Thyroid gland (tissue), 4 donors: Measurements from ENCODE around the gene SOCS7. TPM values are rescaled to one million over a fixed set of nuclear protein-coding genes. Genes with fewer than 3 reads are reported as not detected.
A peak's percentile ranks its signal among the peaks of the same experiment; 100 is the strongest.

Experiments
- DNase-seq, 2 donors: peaks; one replicate each; pipeline ENCODE4 v3.0.0-alpha.2; 2019
- H3K27ac ChIP-seq, 3 donors: fragments of 200-600 bp; sonication (generic); 1 replicate in 2 of 3; 2 replicates in 1 of 3; pipeline ENCODE4 v1.5.1; 2016 to 2019; ENCODE audit warnings: mild to moderate bottlenecking in 1 of 3, moderate library complexity in 1 of 3
- H3K27me3 ChIP-seq: fragments of 200-600 bp; sonication (generic); one replicate; pipeline ENCODE4 v1.5.1; 2019
- H3K36me3 ChIP-seq, 2 donors: fragments of 200-600 bp; sonication (generic); one replicate each; pipeline ENCODE4 v1.5.1; 2016 to 2019
- H3K4me1 ChIP-seq, 2 donors: fragments of 200-600 bp; sonication (generic); one replicate each; pipeline ENCODE4 v1.5.1; 2017 to 2019
- H3K4me3 ChIP-seq, 3 donors: fragments of 200-600 bp; sonication (generic); replicated peaks in 1 of 3; 1 replicate in 2 of 3; 2 replicates in 1 of 3; pipeline ENCODE4 v1.5.1; 2016; ENCODE audit warnings: mild to moderate bottlenecking in 1 of 3
- H3K9me3 ChIP-seq: fragments of 200-600 bp; sonication (generic); one replicate; pipeline ENCODE4 v1.5.1; 2017
- POLR2A ChIP-seq, 2 donors: fragments of 450-650 bp; IDR thresholded peaks; one replicate each; pipeline ENCODE4 v1.6.1; 2017; ENCODE audit warnings: antibody characterized with exemption in 2 of 2, mild to moderate bottlenecking in 2 of 2, moderate library complexity in 1 of 2
- WGBS, 2 donors: methylation state at CpG; one replicate each; pipeline ENCODE4 v1.1.5; 2017; 5-methylcytosine and 5-hydroxymethylcytosine counted together
- intact Hi-C: fragments of 100-400 bp; cut with DNase I; formaldehyde crosslinking; loops from one replicate; pipeline ENCODE4 v1.15.1; 2023
- total RNA-seq, 4 donors: library from RNA; depleted of rRNA; stranded (reverse); fragments of >200 nt; gene quantifications; one replicate each; pipeline ENCODE4 v1.2.3, GENCODE V29; 2016
- TF ChIP-seq, protein P1 (sequence below), 6 experiments: fragments of 200-600 bp in 3 of 6; fragments of 450-650 bp in 3 of 6; sonication (generic) in 3 of 6; IDR thresholded peaks; one replicate each; pipeline ENCODE4 v1.5.1; 2016 to 2019; ENCODE audit warnings: antibody characterized with exemption in 6 of 6, mild to moderate bottlenecking in 2 of 6, inconsistent platforms in 1 of 6, moderate library complexity in 1 of 6

Gene SOCS7
- total RNA-seq, 4 donors from 2014 or later = 17.1 to 22.3 (median 20.1) TPM

DNA sequence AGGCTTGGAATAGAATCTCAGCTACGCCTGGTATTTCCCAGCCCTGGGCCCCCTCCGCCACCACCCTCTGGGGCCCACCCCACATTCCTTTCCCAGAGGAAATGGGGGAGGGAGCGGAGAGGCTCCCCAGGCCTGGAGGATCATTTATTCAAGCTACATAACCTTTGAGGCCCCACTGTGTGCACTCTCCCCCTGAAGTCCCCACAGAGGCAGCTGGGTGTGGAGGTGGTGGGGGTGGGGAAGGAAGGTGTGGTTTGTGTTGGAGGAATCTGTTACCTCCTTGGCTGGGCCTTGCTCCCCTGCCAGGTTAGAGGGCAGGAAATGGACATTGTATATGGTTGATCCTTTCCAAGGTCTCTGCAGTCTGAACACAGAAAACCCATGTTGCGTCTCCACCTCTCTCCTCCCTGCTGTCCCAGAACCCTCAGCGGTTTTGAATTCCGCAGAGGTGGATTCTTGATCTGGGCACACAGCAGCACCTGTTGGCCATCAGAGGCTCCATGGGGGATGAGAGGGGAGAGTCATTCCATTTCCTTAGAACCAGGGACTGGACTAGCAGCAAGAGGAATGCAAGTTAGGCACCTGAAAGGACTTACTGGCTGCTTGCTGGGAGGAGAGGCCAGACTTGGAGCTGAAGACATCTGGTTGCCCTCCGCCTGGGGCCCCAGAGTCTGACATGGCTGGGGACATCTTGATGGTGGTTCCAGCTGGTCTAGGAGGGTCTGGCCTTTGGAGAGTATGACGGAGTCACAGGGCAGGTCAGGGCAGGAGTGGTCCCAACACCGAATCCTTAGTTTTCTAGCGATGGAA is 99.6 kb downstream of the SOCS7 start:
- DNase-seq = peak in 1 of 2 donors; percentile 22
- H3K36me3 ChIP-seq = no peaks in the 10 kb centered on the region
- H3K4me1 ChIP-seq = peaks cover 0 to 37% of the 10 kb centered on the region in 2 donors
- H3K27ac ChIP-seq = peak overlapping the region; percentile 39 to 61 (median 50)
- TF ChIP-seq POLR2A (IDR thresholded peaks at IDR 0.05) = no peak
- TF ChIP-seq, protein P1, sequence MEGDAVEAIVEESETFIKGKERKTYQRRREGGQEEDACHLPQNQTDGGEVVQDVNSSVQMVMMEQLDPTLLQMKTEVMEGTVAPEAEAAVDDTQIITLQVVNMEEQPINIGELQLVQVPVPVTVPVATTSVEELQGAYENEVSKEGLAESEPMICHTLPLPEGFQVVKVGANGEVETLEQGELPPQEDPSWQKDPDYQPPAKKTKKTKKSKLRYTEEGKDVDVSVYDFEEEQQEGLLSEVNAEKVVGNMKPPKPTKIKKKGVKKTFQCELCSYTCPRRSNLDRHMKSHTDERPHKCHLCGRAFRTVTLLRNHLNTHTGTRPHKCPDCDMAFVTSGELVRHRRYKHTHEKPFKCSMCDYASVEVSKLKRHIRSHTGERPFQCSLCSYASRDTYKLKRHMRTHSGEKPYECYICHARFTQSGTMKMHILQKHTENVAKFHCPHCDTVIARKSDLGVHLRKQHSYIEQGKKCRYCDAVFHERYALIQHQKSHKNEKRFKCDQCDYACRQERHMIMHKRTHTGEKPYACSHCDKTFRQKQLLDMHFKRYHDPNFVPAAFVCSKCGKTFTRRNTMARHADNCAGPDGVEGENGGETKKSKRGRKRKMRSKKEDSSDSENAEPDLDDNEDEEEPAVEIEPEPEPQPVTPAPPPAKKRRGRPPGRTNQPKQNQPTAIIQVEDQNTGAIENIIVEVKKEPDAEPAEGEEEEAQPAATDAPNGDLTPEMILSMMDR (IDR thresholded peaks at IDR 0.05) = no peak
- H3K27me3 ChIP-seq = no peaks in the 10 kb centered on the region
- WGBS, 2 donors = 68 to 79% methylated on average over 7 to 10 of the region's 10 CpGs
- H3K4me3 ChIP-seq = no peak overlapping the region
- intact Hi-C loops = no loop called here
- no peaks in the 10 kb centered on the region for H3K9me3 ChIP-seq

DNA sequence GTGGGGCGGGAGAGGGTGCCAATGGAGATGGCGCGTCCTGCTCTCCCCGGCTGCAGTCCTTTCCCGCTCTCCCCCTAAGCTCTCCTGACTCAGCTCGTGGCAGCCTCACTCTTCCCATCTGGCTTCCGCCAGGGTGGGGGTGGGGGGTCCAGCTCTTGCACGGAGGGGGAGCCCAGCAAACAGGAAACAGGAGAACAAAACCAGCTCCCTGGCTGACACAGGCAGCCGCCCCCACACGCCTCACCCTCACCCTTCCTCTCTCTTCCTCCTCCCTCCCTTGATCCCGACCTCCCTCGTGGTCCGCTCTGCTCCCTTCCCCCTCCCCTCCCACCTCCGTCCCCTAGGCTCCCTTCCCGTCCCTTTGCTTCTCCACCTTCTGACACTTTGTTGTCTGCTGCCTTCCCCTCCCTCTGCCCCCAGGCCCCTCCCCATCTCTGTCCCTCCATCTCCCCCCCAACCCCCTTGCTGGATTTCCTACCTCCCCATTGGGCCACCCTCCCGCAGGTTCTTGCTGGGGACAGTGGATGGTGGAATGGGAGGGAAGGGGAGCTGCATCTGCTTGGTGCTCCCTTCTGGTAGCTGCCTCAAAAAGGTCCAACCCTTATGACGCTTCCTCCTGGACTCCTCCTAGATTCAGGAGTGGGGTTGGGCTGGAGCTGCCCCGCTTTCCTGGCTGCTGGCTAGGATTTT is 100.3 kb downstream of the SOCS7 start:
- H3K27ac ChIP-seq = peak overlapping the region; percentile 39 to 61 (median 50)
- H3K36me3 ChIP-seq = no peaks in the 10 kb centered on the region
- TF ChIP-seq POLR2A (IDR thresholded peaks at IDR 0.05) = no peak
- TF ChIP-seq, protein P1 (IDR thresholded peaks at IDR 0.05) = no peak
- H3K4me1 ChIP-seq = peaks cover 0 to 37% of the 10 kb centered on the region in 2 donors
- H3K27me3 ChIP-seq = no peaks in the 10 kb centered on the region
- H3K9me3 ChIP-seq = no peaks in the 10 kb centered on the region
- intact Hi-C loops = no loop called here
- DNase-seq = peak; percentile 18 to 32
- H3K4me3 ChIP-seq = no peak overlapping the region
- 56 to 63% methylated on average over 17 to 18 of the region's 18 CpGs for WGBS, 2 donors

DNA sequence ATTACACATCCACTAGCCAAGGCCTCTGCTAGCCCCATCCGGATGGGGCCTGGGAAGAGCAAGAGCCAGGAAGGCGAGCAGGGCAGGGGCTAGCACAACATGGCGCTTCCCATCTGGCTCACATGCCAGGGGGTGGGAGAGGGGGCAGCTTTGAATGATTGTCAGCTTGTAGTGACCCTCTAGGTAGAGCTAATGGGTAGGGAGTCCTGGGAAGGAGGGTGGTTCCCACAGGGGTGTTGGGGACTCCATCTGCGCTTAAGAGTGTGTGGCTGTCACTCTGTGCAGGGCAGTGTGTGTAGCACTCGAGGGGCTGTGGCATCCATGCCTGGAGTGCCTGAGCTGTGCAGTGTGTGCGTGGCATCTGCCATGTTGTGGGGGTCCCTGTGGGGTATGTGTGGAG is 101.1 kb downstream of the SOCS7 start:
- TF ChIP-seq POLR2A (IDR thresholded peaks at IDR 0.05) = no peak
- TF ChIP-seq, protein P1 (IDR thresholded peaks at IDR 0.05) = no peak
- H3K27me3 ChIP-seq = no peaks in the 10 kb centered on the region
- no peaks in the 10 kb centered on the region for H3K36me3 ChIP-seq
- H3K4me3 ChIP-seq = no peak overlapping the region
- H3K4me1 ChIP-seq = peaks cover 0 to 34% of the 10 kb centered on the region in 2 donors
- intact Hi-C loops = no loop called here
- H3K9me3 ChIP-seq = no peaks in the 10 kb centered on the region
- 97 to 98% methylated on average over 3 to 5 of the region's 6 CpGs for WGBS, 2 donors
- peak overlapping the region in 2 of 3 donors; percentile 25 to 50 for H3K27ac ChIP-seq
- DNase-seq = no peak

DNA sequence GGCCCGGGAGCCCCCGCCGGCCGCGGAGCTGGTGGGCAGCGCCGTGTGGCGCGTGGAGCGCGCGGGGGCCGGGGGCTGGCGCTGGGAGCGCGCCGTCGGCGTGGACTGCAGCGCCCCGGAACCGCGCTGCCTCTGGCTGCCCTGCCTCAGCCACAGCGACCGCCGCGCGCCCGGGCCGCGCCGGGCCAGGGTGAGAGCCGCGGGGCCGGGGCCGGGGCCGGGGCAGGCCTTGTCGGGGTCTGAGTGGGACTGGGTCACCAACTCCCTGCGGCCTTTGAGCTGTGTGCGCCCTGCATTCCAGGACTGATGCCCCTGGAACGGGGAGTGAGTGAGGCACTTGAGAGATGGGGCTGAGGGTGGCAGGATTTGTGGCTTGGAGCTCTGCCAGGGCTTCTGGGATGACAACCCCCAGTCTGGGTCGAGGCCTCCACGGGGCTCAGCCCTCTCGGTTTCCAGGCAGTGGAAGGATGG is 102.3 kb downstream of the SOCS7 start:
- intact Hi-C loops = no loop called here
- no peak for TF ChIP-seq POLR2A (IDR thresholded peaks at IDR 0.05)
- TF ChIP-seq, protein P1 (IDR thresholded peaks at IDR 0.05) = no peak
- DNase-seq = no peak
- H3K27me3 ChIP-seq = no peaks in the 10 kb centered on the region
- no peak overlapping the region for H3K4me3 ChIP-seq
- H3K27ac ChIP-seq = peak overlapping the region in 2 of 3 donors; percentile 38 to 61
- H3K4me1 ChIP-seq = peaks cover 0 to 32% of the 10 kb centered on the region in 2 donors
- WGBS, 2 donors = 0 to 2% methylated on average over 3 to 20 of the region's 44 CpGs
- no peaks in the 10 kb centered on the region for H3K36me3 ChIP-seq
- no peaks in the 10 kb centered on the region for H3K9me3 ChIP-seq
